Hematopoietic multipotent progenitor cell (in vitro differentiated cells): ENCODE results near the gene SMAD3. TPM values are rescaled to one million over a fixed set of nuclear protein-coding genes. Genes with fewer than 3 reads are reported as not detected.

Source experiments
- DNase-seq, 3 donors: peaks; one replicate each; pipeline ENCODE4 v3.0.0-alpha.2; 2011 to 2015; ENCODE audit warnings: low read depth in 2 of 3, low spot score in 2 of 3
- total RNA-seq: library from RNA; depleted of rRNA; stranded (reverse); fragments of >200 nt; gene quantifications from one replicate; pipeline ENCODE4 v1.2.3, GENCODE V29; 2012

Gene SMAD3
- total RNA-seq, 1 donor, result 54.7 TPM

DNA sequence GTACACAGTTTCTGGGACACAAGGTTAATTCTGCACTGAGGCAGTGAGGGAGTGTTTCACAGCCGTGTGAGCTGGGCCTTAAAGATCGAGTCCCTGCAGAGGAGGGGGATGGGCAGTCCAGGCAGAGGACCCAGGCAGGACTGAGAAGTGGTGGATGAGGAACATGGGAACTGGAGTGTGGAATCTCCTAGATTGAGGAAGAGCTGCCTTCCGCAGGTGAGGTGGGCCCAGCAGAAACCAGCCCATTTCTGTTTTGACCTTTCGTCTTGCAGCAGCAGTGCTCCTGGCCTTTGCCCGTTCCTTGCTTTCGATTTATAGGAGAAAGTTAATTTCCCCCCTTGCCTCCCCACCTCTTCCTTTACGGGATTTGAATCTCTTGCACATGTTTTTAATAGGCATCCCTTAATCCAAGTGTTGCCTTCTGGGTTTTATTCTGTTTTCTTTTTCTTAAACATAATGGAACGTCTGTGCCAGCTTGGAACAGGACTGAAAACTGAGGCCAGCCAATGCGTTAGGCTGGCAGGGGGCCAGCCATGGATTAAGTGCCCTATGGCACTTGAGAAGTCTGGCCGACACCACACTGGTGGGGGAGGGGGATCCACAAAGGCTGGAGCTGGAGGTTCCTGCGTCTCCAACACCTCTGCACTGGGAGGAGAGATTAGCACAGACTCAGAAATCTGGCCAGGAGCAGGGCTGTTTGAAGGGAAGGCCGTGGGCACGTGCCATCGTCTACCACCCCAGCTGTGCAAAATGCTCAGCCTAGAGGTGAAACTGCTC lies 111.0 kb downstream of the SMAD3 start:
- DNase-seq, result no peak

DNA sequence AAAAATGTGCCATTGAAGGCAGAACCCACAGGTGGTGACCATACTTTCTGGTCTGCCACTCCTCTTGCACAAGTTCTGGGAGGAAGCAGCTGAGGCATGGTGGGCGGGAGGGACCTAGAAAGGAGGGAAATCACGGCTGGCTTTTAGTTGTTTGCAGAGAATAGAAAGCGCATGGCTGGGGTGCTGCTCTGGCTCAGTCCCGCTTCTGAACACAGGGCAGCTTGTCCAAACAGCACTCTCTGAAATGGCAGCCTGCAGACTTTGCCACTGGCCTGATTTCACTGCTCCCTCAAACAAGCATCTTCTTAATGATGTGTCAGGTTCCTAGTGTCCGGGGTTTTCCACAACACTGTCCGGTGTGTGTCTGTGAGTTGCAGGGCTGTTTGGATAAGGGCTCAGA lies 112.3 kb downstream of the SMAD3 start:
- peak in 1 of 3 donors; percentile 14 for DNase-seq

DNA sequence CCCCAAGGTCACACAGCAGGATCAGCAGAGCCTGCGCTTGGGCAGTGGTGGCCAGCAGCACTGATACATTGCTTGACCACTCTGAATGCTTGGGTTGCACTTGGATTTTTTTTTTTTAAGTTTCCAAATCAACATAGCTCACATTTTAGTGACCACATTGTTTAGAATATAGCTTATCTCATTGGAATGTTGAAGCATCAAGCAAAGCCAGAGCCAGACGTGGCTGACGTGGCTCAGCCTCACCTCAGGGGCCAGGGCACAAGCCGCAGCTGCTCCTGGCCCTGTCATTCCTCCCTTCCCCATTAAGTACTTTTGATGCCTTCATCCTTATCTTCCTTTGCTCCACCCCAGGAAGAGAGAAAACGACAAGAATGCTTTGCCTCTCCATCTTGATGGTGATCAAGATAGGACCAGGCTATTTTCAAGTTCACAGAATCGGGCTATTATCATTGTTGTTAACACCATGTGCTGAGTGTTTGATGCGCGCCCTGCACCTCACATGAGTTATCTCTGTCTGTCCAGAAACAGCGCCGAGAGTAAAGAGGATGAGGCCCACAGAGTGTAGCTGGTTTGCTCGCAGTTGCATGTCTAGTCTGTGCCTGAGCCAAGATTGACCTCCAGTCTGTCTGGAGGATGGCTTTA lies 113.3 kb downstream of the SMAD3 start:
- no peak for DNase-seq

DNA sequence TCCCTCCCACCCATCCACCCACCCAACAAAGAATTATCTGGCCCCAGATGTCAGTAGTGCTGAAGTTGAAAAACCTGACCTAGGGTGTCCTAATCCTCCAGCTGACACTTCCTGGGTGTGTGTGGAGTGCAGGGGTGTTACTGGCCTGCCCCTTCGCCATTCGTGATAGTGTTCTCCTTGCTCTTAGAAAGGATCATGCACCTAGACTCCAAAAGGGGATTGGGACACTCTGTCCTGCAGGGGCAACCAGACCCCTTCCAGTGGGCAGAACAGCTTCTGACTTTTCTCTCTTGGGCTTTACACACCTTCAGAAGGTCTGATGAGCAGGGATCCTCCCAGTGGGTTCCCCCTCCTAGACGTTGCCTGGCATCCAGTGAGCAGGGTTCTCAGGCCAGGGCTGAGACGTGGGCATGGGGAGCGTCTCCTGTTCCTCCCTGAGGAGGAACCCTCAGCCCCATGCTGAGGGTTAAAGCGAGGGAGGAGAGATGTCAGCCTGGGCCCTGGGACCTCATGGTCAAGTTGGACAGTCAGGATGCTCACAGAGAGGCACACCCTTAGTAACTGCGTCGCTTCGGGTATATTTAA lies 114.1 kb downstream of the SMAD3 start:
- DNase-seq, result no peak

DNA sequence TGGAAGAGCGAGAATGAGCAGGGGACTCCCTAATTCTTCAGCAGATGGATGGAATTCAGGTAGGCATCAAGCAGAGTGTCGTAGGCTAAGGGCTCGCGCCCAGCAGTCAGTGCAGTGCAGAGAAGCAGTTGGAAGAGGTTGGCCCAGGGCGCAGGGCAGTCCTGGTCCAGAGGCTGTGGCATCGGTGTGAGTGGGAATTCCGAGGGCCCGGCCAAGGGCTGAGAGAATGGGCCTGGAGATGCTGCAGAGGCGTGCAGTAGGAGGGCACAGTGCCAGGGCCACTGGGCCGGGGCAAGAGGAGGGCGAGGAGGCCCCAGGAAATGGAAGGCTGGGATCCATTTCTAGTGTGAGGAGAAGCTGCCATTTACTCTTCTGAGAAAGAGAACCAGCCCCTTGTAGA lies 114.6 kb downstream of the SMAD3 start:
- DNase-seq, result no peak

DNA sequence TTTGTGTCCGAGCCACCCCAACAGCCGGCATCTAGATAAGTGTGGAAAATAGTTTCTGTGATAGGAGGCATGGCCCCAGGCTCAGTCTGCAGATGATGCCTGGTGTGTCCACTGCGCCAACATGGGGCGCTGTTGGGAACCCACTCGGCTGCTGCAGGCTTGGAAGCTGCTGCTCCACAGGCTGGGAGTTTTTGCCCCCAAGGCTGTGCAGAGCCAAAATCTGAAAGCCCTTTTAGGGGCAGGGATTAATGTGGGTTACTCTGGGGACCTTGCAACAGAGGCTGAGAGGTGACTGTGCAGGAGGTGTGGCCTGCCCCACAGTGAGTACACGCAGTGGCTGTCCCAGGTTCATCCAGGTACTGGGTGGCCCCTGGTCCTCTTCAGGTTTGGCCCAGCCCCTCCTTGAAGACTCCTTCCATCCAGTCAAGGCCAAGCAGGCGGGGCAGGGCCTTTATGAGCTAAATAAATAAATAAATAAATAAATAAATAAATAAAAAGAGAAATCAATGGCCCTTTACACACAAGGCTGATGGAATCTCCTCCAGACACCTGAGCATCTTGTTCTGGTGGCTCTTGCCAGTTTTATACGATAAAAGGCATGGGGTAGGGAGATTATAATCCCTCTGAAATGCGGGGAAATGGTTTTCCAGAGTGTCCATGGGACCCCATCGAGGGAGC lies 115.3 kb downstream of the SMAD3 start:
- DNase-seq, result no peak

DNA sequence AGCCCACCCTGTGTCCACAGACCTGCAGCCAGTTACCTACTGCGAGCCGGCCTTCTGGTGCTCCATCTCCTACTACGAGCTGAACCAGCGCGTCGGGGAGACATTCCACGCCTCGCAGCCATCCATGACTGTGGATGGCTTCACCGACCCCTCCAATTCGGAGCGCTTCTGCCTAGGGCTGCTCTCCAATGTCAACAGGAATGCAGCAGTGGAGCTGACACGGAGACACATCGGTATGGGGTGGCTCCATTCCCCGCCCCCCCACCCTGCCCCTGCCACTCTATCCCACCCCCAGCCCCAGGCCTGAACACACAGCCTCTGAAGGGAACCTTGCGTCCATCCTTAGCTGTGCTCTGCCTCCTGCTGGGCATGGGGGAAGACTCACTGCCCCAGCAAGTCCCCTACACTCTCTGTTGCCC lies 115.8 kb downstream of the SMAD3 start:
- DNase-seq, result no peak

DNA sequence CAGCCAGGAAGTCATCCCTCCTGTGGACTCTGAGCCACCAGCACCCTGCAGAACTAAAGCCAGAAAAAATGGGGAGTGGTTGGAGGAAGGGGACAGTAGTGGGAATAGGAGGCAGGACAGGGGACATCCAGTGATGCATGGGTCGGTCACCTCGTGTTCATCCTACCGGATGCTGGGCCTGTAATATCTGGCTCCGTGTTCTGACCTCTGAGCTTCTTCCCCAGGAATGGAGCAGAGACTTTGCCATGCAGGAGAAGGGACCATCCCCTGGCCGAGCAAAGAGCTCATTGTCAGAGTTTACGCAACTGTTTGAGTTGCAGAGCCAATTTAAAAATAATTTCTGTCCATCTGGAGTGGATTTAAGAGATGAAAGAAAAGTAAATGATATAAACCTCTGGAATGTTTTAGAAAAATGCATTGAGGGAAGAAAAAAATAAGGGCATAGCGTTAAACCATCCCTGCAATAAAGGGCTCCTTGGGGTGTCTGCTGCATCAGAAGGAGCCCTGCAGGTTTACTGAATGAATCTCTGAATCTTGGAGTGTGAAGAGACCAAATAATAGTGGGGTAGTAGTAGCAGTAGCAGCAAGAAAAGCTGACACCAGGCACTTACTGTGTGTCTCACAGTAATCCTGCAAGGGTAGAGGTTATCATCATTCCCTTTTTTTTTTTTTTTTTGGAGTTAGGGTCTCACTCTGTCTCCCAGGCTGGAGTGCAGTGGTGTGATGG lies 118.2 kb downstream of the SMAD3 start:
- no peak for DNase-seq

DNA sequence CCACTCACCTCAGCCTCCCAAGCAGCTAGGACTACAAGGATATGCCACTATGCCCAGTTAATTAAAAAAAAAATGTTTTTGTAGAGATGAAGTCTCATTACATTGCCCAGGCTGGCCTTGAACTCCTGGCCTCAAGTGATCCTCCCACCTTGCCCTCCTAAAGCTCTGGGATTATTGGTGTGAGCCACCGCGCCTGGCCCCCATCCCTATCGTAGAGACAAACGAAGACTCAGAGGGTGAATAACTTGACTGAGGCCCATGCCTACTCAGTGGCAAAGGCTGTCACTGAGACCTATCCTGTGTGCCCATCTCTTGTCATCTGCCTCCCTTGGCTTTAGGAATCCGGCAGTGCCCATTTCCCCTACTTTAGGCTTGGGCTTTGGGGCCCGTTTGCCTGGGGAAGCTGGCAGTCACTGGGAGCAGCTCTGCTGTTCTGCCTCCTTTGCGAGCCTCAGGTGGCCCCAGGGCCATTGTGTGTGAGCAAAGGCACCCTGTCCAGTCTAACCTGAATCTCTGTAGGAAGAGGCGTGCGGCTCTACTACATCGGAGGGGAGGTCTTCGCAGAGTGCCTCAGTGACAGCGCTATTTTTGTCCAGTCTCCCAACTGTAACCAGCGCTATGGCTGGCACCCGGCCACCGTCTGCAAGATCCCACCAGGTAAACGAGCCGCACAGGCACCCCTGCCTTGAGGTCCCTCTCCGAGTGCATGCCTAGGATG lies 119.0 kb downstream of the SMAD3 start:
- no peak for DNase-seq

DNA sequence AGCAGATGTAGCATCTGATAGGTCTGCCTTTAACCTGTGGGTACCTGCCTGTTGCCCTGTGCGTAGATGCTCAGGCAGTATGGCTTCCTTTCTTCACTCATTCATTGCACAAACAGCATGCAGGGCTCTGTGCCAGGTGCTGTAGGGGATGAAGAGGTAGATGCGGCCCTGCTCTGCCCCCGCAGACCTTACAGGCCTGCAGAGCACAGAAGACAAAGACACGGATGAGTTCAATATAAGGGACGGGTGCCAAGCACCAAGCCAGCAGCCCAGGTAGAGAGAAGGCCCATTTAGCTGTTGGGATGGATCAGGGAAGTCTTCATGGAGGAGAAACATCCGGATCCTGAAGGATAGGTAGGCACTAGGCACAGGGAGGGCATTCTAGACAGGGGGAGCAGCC lies 119.6 kb downstream of the SMAD3 start:
- no peak for DNase-seq

DNA sequence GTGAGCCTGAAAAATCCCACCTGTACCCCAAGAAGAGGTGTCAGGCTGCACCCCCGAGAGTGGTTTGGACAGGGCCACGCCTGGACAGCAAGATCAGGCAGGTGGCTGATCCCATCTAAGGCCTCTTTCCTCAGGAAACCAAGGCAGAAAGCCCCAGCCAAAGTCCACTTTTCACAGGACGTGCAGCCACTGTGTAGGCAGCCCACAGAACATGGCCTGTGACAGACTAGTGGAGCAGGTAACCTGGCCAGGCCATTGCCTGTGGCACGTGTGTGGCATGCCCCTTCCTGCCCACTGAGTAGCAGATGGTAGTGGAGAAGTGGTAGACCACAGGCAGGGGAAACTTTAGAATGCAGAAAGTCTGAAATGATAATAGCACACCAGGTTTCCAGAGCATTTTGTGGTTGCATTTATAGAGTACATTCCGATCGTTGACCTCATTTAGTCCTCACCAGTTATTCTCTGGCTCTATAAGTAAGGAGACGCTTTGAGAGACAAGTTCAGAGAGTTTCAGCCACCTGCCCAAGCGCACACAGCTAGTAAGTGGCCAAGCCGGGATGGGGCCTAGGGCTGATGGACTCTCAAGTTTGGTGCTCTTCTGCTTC lies 120.3 kb downstream of the SMAD3 start:
- peak in 2 of 3 donors; percentile 63 to 93 for DNase-seq

DNA sequence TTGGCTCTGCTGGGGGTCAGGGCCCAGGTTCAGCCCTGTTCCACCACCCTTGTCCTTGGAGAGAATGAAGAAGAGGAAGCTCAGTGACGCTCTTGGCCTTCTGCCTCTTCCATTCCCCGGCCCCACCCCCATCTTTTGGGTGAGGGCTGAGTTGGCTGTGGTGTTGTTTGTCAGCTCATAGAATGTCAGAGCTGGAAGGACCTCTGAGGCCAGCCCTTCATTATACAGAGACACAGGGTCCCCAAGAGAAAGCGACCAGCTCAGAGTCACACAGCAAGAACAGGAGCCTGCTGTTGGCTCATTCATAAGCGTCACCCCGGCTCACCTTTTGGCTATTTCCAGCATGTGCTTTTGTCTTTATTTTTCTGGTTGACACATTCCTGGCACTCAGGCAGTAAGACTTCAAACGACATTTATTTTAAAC lies 120.8 kb downstream of the SMAD3 start:
- peak in 2 of 3 donors; percentile 27 to 69 for DNase-seq

DNA sequence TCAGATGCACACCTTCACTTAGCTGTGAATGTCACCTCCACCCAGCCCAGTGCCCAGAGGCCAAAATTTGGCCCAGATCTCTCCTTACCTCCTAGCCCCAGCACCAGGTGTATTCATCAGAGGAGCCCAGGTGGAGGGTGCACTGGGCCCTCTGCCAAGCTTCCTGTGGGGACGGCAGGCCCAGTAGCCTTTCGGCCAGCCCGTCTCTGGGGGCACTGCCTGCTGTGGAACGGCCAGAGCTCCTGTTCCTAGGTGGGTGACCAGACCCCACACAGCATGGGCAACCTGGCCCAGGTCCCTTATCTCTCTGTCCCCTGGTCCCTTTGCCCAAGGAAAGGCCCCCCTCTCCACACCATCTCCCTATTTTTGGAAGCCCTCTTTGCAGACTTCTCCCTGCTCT lies 121.3 kb downstream of the SMAD3 start:
- no peak for DNase-seq

DNA sequence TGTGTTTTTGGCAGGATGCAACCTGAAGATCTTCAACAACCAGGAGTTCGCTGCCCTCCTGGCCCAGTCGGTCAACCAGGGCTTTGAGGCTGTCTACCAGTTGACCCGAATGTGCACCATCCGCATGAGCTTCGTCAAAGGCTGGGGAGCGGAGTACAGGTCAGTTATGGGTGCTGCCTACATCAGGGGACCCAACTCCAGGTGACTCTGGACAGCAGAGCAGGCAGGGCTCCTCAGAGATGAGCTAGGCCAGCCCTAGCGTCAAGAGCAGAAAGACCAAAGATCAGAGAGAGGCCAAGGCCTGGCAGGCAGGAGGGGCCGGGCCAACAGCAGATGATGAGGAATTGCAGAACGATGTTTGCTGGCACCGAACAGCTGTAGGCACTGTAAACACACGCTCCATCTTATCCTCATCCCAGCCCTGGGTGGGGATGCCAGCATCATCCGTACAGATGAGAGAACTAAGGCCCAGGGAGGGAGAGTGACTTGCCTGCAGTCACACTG lies 122.0 kb downstream of the SMAD3 start:
- DNase-seq, result no peak

DNA sequence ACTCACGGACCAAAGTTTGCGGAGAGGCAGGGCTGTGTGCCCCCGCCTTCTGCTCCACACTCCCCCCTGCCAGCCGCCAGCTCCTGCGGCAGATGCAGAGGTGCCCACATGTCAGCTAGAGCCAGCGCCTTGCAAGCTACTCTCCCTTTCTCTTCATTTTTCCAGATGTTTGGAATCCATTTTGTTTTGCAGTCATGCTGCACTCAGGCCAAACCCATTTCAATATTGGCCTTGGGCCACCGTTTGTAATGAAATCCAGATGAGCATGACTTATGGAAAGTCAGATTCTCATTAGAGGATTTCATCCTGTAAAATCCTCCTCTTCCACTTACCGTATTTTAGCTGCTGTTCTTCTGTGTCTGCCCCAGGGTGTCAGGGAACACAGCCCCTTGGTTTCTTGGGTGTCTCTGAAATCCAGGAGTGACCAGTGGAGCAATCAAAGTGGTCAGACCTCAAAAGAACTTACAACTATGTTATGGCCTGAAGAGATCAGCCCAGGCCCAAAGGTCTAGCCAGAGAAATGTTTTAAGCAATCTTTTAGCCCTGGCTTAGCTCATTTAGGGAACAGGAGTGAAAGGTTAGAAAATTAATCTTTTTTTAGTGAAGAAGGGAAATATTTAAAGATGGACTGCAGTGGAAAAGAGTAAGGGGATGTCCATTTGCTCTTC lies 123.3 kb downstream of the SMAD3 start:
- no peak for DNase-seq

DNA sequence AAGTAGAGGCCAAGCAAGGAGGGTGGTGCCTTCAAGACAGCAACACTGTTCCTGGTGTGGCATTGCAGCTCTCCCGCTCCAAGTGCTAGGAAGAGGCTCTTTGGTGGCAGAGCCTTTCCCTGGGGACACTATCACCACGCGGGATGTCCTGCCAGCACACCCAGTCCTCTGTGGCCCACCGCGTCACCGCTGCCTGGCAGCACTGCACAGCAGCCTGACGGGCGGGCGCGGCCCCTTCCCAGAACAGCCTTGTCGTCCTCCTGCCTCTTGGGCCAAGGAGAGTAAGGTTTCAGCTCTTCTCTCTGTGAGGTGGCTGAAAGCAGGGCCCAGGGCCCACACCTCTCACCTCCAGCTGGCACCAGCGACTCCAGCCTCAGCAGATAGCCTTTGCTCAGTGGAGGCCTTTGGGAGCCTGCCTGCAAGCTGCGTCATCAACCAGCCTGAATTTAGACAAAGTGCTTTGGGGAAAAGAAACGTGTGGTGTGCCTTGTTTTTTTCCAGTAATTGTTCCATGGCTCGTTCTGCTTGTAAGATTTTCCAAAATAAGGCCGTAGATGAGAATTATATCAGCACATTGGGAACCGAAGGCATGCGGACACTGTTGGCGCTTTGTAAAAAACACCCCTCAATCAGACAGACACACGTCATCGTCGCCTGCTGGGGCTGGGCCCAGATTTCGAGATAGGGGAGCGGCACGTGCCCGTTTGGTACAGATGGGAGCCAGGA lies 124.1 kb downstream of the SMAD3 start:
- no peak for DNase-seq

DNA sequence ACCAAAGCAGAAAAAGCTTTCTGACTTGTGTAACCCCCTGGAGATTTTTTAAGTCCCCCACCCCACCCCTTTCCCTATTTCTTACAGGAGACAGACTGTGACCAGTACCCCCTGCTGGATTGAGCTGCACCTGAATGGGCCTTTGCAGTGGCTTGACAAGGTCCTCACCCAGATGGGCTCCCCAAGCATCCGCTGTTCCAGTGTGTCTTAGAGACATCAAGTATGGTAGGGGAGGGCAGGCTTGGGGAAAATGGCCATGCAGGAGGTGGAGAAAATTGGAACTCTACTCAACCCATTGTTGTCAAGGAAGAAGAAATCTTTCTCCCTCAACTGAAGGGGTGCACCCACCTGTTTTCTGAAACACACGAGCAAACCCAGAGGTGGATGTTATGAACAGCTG lies 124.9 kb downstream of the SMAD3 start:
- no peak for DNase-seq

DNA sequence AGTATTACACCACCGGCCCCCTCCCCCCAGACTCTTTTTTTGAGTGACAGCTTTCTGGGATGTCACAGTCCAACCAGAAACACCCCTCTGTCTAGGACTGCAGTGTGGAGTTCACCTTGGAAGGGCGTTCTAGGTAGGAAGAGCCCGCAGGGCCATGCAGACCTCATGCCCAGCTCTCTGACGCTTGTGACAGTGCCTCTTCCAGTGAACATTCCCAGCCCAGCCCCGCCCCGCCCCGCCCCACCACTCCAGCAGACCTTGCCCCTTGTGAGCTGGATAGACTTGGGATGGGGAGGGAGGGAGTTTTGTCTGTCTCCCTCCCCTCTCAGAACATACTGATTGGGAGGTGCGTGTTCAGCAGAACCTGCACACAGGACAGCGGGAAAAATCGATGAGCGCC lies 125.4 kb downstream of the SMAD3 start:
- DNase-seq, result no peak
